ENCODE data around the gene USP5.

- no peak for TF ChIP-seq CTCF (IDR thresholded peaks at IDR 0.05; ENCODE audit: control extremely low read depth in 1 of 3, insufficient read depth in 1 of 3, low read depth in 1 of 3, low read length in 3 of 3)
- no peak for TF ChIP-seq SRF (IDR thresholded peaks at IDR 0.05; ENCODE audit: low read depth, low read length)
- no peak for TF ChIP-seq ATF2 (IDR thresholded peaks at IDR 0.05; ENCODE audit: low read length)
- TF ChIP-seq POLR2A (IDR thresholded peaks at IDR 0.05; ENCODE audit: control extremely low read depth in 1 of 2, low read depth in 2 of 2, low read length in 2 of 2), result no peak
- TF ChIP-seq JUND (IDR thresholded peaks at IDR 0.05; ENCODE audit: low read length), result no peak
- TF ChIP-seq EGR1 (IDR thresholded peaks at IDR 0.05; ENCODE audit: borderline replicate concordance, low read depth, low read length), result no peak
- no peak for TF ChIP-seq EZH2 (IDR thresholded peaks at IDR 0.05; ENCODE audit: low read depth, low read length, severe bottlenecking)
These were observed 18.6 kb upstream of the USP5 start for GRCh38 chr12:6833189-6833890.

Measured in H1 (cell line).